Umbilical cord (tissue), 2 donors: ENCODE data around the gene FBRS. TPM values are rescaled to one million over a fixed set of nuclear protein-coding genes. Genes with fewer than 3 reads are reported as not detected.
A peak's percentile ranks its signal among the peaks of the same experiment; 100 is the strongest.
"Not testable (repeated sequence)": the region's sequence is repeated elsewhere in the genome, so short reads cannot be mapped to it uniquely, and the experiment has no call there.

Source experiments
- DNase-seq: peaks from one replicate; pipeline ENCODE4 v3.0.0-alpha.2; 2015; ENCODE audit warnings: low spot score
- total RNA-seq: library from RNA; depleted of rRNA; stranded (reverse); fragments of >200 nt; gene quantifications from one replicate; pipeline ENCODE4 v1.2.3, GENCODE V29; 2014; ENCODE audit warnings: low replicate concordance; ENCODE audit not compliant: insufficient read depth

Gene FBRS
- total RNA-seq, 1 donor from 2014 or later = 13.5 TPM

- no peak for DNase-seq
These were observed 6.4 kb downstream of the FBRS start for GRCh38 chr16:30664616-30665109.

GRCh38 chr16:30665155-30665829 lies 7.1 kb downstream of the FBRS start:
- no peak for DNase-seq

- no peak for DNase-seq
These were observed 7.6 kb downstream of the FBRS start for GRCh38 chr16:30665830-30666190.

- DNase-seq = no peak
These were observed 8.4 kb downstream of the FBRS start for GRCh38 chr16:30666681-30667080.

GRCh38 chr16:30667361-30667905 lies 9.2 kb downstream of the FBRS start:
- DNase-seq = no peak

GRCh38 chr16:30668393-30668792 lies 10.2 kb downstream of the FBRS start:
- no peak for DNase-seq

GRCh38 chr16:30669026-30669902 lies 11.0 kb downstream of the FBRS start:
- no peak for DNase-seq

GRCh38 chr16:30669903-30670824 lies 11.9 kb downstream of the FBRS start:
- DNase-seq = no peak

GRCh38 chr16:30675143-30675542 lies 16.9 kb downstream of the FBRS start:
- DNase-seq = no peak

- DNase-seq = no peak
These were observed 19.8 kb downstream of the FBRS start for GRCh38 chr16:30677931-30678585.

- DNase-seq = no peak
These were observed 20.3 kb downstream of the FBRS start for GRCh38 chr16:30678586-30678970.

- no peak for DNase-seq
These were observed 22.1 kb downstream of the FBRS start for GRCh38 chr16:30680326-30680725.

- peak; percentile 15 for DNase-seq
These were observed 30.5 kb downstream of the FBRS start for GRCh38 chr16:30688701-30689100.

GRCh38 chr16:30691907-30692306 lies 33.7 kb downstream of the FBRS start:
- DNase-seq = no peak

- DNase-seq = no peak
These were observed 34.3 kb downstream of the FBRS start for GRCh38 chr16:30692396-30693064.

- DNase-seq = no peak
These were observed 36.9 kb downstream of the FBRS start for GRCh38 chr16:30694926-30695693.

- not testable (repeated sequence) for DNase-seq
These were observed 38.4 kb downstream of the FBRS start for GRCh38 chr16:30696646-30697045.

- no peak for DNase-seq
These were observed 39.3 kb downstream of the FBRS start for GRCh38 chr16:30697264-30698138.
